Measurements from ENCODE around the gene CDV3.

DNA sequence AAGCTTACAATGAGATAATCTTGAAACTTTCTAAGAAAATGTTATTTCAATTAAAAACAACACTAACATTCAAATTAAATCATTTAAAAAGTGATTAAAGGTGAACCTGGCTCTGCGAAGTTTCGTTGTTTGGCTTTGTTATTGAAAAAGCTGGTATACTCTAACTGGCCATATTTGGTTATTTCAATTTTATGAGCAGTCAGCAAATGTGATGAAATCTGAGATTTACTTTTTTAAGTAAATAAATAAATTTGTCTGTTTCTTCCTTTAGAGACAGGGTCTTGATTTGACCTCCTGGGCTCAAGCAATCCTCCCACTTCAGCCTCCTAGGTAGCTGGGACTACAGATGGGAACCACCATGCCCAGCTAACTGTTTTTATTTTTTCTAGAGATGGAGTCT is 38.0 kb downstream of the CDV3 start:
- TF ChIP-seq, protein P1, sequence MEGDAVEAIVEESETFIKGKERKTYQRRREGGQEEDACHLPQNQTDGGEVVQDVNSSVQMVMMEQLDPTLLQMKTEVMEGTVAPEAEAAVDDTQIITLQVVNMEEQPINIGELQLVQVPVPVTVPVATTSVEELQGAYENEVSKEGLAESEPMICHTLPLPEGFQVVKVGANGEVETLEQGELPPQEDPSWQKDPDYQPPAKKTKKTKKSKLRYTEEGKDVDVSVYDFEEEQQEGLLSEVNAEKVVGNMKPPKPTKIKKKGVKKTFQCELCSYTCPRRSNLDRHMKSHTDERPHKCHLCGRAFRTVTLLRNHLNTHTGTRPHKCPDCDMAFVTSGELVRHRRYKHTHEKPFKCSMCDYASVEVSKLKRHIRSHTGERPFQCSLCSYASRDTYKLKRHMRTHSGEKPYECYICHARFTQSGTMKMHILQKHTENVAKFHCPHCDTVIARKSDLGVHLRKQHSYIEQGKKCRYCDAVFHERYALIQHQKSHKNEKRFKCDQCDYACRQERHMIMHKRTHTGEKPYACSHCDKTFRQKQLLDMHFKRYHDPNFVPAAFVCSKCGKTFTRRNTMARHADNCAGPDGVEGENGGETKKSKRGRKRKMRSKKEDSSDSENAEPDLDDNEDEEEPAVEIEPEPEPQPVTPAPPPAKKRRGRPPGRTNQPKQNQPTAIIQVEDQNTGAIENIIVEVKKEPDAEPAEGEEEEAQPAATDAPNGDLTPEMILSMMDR (IDR thresholded peaks at IDR 0.05): no peak
- no peak for TF ChIP-seq POLR2A (IDR thresholded peaks at IDR 0.05)
